GM18868 (cell line): ENCODE data around the gene EP300.
"Not testable (repeated sequence)": the region's sequence is repeated elsewhere in the genome, so short reads cannot be mapped to it uniquely, and the experiment has no call there.

Source experiments
- ATAC-seq: cut with Tn5 transposase; IDR thresholded peaks from one replicate; pipeline ENCODE4 v1.9.1; 2021; ENCODE audit warnings: mild to moderate bottlenecking, moderate library complexity; ENCODE audit not compliant: unreplicated experiment

Gene EP300

DNA sequence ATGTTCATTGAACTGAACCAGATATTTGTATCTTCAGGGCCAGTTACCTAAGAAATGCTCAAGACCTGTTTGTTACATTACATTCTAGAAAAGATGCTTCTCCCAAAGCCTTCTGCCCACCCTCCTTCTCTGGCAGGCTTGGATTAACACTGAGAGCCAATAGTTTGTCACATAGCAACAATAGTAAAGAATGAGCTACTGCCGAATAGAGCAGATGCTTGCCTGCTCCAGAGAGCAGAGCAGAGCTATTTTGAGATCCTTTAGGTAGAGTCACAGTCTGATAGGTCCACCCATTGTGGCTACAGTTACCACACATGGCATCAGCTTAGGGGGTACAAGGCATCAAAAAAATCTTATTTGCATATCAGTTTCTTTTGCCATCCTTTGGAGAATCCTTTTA is 13.5 kb upstream of the EP300 start:
- ATAC-seq, result no peak

DNA sequence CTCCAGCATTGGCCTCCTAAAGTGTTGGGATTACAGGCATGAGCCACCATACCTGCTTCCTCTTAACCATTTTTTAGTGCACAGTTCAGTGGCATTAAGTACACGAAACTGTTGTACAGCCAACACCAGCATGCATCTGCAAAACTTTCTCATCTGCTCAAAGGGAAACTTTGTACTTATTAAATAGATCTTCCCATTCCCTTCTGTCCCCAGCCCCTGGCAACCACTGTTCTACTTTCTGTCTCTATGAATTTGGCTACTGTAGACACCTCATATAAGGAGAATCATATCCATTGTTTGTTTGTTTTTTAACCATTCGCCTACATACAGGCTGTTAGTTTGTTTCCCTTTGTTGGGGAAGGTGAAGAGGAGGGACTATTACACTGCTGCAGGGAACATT is 6.5 kb upstream of the EP300 start:
- ATAC-seq, result no peak

DNA sequence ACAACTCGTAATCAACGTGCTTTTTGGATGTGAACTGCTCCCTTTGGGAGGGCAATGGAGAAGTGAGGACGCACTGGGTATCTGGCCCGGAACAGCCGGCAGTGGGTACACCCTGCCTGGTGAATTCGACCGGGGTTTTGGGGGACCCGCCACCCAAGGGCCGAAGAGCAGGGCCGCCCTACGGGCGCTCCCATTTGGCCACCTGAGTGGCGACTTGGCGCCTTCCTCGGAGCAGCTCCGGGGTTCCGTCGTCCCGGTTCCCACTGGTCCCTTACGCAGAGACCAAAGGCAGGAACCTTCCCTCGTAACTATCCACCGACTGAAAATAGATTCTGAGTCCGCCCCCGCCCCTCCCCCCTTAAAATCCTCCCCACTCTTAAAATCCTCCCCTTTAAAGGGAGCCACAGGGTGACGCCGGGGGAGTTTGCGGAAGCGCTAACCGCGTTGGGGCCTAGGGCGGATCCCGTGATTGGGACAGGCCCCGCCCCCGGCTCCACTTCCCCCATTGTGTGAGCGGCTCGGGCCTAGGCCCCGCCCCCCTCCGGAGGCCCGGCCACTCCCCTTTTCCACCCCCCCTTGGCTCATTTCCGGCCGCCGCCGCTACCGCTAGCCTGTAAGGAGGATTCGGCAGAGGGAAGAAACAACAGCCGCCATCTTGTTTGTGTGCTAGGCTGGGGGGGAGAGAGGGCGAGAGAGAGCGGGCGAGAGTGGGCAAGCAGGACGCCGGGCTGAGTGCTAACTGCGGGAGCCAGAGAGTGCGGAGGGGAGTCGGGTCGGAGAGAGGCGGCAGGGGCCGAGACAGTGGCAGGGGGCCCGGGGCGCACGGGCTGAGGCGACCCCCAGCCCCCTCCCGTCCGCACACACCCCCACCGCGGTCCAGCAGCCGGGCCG is 1.0 kb upstream of the EP300 start:
- ATAC-seq, result peak; percentile 79

DNA sequence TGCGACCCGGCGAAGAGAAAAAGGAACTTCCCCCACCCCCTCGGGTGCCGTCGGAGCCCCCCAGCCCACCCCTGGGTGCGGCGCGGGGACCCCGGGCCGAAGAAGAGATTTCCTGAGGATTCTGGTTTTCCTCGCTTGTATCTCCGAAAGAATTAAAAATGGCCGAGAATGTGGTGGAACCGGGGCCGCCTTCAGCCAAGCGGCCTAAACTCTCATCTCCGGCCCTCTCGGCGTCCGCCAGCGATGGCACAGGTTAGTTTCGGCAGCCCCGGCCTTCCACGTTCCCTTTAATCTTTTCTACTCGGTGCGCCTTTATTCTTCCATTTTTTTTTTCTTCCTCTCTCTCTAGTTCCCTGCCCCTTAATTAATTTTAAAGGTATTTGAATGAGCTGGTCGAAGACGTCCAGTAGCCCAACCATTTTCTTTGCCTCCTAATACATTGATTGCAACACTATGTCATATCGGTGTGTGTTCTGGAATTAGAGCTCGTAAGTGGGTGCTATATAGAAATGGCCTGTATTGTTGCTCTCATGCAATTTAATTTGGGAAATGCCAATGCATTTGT is 537 bp downstream of the EP300 start:
- ATAC-seq, result no peak

DNA sequence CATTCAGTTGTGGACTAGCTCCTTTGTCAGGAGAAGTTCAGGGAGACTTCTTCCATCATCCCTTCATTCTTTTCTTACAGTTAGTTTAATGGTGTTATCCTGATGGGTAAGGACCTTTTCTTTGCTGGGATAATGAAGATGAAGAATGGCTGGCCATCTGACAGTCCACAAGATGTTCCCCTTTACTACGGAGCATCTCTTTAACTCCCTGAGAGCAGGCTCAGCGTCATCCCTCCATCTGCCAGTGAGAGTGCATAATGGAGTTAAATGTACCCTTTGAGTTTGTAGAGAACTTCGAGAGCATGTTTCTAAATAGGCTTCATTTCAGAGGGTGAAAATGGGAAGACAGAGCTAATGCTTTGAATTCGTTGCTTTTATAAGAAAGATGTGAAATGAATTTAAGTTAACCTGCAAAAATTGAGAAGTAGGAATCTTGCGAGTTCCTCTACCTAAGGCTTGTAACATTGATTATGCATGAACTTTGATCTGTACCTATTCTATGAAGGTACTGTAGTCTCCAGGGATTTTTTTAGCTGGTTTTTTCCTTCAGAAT is 1.7 kb downstream of the EP300 start:
- ATAC-seq, result no peak

DNA sequence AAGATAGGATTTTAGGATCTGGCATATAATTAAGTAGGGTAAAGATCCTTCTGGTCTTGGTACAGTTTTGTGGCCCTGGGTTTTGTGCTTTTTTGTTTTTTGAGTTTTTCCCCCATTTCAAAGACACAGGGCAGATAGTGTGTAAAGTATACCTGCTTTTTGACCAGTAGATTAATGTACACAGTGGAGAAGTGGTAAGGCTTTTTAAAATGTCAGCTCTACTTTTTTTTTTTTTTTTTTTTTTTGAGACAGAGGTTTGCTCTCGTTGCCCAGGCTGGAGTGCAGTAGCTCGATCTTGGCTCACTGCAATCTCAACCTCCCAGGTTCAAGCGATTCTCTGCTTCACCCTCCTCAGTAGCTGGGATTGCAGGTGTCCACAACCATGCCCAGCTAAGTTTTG is 4.0 kb downstream of the EP300 start:
- ATAC-seq, result no peak

DNA sequence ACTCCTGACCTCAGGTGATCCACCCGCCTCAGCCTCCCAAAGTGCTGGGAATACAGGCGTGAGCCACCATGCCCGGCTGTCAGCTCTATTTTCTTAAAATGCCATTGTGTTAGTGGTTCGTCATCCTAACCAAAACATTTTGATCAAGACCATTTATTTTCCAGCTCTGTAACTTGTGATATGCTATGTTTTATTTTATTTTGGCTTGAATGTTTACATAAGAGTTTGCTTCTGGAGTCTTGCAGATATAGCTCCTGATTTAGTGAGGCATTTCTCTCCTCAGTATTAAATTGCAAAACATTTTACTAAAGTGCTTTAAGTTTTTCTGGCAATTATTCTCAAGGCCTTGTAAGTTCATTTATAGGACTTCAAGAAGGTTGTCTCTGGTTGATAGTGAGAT is 4.4 kb downstream of the EP300 start:
- no peak for ATAC-seq

DNA sequence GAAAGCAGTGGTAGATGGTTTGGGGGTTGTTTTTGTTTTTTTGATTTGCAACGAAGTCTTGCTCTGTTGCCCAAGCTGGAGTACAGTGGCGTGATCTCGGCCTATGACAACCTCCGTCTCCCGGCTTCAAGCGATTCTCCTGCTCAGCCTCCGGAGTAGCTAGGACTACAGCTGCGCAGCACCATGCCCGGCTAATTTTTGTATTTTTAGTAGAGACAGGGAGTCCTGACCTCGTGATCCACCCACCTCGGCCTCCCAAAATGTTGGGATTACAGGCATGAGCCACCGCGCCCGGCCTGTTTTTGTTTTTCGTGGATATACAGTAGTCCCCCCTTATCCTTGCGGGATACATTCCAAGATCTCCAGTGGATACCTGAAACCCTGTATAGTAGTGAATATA is 6.6 kb downstream of the EP300 start:
- no peak for ATAC-seq

DNA sequence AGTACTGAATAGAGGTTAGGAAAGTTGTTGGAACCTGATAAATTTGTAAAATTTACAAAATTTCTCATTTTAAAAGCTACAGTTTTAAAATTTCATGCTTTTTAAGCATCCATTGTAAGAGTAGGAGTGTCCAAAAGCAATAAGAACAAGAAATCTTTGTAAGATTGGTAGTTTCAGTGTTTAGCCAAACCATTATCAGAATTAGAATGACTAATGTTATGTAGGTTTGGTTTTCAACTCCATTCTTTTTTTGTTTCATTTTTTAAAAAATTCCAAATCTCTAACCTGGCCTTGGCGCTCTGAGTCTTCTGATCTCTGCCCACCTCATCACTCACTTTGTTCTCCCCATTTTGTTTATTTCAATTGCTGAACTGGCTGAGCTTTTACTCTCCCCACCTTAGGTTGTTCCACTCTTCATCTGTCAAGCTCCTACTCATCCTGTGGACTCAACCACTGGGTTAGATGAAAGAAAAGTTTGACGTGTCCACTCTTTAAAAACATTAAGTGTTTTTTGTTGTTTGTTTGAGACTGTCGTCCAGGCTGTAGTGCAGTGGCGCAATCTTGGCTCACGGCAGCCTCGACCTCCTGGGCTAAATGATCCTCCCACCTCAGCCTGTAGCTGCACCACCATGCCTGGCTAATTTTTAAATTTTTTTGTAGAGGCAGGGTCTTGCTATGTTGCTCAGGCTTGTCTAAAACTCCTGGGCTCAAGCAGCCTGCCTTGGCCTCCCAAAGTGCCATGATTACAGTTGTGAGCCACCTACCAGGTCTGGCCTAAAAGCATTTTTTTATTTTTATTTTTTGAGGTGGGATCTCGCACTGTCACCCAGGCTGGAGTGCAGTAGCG is 14.0 kb downstream of the EP300 start:
- no peak for ATAC-seq

DNA sequence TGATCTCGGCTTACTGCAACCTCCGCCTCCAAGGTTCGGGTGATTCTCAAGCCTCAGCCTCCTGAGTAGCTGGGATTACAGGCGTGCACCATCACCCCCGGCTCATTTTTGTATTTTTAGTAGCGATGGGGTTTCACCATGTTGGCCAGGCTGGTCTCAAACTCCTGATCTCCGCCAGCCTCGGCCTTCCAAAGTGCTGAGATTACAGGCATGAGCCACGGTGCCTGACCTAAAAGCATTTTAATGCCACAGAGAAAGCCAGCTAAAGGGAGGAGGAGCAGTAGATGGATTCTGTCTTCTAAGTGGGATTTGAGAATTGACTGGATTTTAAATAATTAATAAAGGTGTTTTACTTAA is 14.6 kb downstream of the EP300 start:
- ATAC-seq, result not testable (repeated sequence)

DNA sequence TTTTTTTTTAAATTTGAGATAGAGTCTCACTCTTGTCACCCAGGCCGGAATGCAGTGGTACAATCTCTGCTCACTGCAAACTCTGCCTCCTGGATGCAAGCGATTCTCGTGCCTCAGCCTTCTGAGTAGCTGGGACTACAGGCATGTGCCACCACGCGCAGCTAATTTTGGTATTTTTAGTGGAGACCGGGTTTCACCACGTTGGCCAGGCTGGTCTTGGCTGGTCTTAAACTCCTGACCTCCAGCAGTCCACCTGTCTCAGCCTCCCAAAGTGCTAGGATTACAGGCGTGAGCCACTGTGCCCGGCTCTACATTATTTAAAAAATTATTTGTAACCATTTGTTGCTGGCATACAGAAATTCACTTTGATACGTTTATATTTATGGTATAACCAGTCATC is 18.6 kb downstream of the EP300 start:
- no peak for ATAC-seq

DNA sequence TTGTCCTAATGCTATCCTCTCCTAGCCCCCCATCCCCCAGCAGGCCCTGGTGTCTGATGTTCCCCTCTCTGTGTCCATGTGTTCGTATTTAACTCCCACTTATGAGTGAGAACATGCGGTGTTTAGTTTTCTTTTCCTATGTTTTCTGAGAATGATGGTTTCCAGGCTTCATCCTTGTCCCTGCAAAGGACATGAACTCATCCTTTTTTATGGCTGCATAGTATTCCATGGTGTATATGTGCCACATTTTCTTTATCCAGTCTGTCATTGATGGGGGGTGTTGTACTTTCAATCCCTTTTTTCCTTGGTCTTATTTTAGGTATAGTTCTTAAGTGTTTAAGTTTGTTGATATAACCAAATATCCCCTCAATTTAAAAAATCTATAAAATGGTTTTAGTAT is 23.9 kb downstream of the EP300 start:
- no peak for ATAC-seq

DNA sequence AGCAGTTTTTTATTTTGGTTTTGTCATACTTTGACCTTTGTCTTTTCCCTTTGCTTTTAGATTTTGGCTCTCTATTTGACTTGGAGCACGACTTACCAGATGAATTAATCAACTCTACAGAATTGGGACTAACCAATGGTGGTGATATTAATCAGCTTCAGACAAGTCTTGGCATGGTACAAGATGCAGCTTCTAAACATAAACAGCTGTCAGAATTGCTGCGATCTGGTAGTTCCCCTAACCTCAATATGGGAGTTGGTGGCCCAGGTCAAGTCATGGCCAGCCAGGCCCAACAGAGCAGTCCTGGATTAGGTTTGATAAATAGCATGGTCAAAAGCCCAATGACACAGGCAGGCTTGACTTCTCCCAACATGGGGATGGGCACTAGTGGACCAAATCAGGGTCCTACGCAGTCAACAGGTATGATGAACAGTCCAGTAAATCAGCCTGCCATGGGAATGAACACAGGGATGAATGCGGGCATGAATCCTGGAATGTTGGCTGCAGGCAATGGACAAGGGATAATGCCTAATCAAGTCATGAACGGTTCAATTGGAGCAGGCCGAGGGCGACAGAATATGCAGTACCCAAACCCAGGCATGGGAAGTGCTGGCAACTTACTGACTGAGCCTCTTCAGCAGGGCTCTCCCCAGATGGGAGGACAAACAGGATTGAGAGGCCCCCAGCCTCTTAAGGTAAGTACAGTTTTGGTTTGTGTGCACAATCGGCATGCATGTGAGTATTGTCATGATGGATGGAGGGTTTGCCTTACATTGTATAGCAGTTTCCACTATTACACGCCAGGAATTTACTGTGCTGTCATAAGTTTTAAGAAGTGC is 25.0 kb downstream of the EP300 start:
- no peak for ATAC-seq

DNA sequence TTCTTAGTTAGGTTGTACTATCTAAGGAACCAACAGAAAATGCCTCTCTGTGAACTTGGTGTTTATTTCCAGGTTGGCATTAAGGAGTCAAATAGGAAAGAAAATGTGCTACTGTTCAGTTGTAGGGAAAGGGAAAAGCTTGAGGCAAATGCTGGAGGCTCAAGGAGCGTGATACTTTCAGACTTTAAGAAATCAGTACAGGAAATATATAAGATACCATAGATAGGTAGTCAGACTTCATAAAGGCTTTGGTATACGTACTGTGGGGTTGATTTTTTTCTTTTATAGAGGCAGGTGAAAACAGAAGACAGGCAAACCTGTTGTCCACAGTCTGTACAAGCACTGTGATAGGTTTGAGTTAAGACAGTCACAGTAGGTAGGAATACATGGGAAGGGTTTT is 30.8 kb downstream of the EP300 start:
- ATAC-seq, result no peak

DNA sequence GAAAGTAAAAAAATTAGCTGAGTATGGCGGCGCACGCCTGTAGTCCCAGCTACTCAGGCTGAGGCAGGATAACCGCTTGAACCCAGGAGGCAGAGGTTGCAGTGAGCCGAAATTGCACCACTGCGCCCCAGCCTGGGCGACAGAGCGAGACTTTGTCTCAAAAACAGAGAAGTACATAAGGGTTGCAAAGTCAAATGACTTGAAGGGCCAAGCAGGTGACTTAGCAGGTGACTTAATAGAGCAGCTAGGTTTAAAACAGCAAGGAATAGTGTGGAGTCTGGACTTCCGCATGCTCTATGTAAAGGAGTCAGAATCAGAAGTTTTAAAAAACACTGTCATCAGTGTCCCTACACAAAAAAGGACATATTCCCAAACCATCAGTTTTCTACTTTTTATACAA is 31.7 kb downstream of the EP300 start:
- ATAC-seq, result no peak

DNA sequence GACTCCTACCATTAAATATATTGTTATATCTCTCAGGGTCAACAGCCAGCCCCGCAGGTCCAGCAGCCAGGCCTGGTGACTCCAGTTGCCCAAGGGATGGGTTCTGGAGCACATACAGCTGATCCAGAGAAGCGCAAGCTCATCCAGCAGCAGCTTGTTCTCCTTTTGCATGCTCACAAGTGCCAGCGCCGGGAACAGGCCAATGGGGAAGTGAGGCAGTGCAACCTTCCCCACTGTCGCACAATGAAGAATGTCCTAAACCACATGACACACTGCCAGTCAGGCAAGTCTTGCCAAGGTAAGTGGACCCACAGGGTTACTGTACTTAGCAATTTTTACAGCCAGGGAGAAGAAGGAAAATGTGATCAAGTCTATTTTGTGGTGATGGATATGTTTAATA is 35.1 kb downstream of the EP300 start:
- ATAC-seq, result no peak

DNA sequence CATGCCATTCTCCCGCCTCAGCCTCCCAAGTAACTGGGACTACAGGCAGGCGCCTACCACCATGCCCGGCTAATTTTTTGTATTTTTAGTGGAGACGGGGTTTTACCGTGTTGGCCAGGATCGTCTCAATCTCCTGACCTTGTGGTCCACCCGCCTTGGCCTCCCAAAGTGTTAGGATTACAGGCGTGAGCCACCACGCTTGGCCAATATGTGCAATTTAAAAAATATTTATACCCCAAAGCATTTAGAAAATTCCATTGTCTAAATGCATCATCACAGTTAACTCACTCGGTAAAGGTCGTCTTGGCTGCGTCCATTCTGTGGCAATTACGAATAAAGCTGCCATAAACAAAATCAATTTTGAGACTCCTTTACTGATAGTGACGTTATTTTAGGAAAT is 36.2 kb downstream of the EP300 start:
- no peak for ATAC-seq

DNA sequence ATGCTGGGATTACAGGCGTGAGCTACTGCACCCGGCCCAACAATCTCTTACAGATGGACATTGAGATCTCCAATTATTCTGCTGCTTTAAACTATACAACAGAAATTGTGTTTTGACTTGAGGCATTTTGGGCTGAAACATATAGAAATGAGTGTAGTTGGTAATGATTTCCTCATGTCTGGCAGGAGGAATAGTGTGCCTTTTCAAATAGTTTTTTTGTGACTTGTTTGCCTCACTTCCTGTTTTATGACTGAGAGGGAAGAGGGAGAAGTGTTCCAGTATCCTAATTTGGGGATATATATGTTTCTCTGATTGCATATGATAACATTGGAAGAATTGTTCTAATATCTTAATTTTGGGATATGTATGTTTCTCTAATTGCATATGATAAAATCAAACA is 40.2 kb downstream of the EP300 start:
- ATAC-seq, result no peak

DNA sequence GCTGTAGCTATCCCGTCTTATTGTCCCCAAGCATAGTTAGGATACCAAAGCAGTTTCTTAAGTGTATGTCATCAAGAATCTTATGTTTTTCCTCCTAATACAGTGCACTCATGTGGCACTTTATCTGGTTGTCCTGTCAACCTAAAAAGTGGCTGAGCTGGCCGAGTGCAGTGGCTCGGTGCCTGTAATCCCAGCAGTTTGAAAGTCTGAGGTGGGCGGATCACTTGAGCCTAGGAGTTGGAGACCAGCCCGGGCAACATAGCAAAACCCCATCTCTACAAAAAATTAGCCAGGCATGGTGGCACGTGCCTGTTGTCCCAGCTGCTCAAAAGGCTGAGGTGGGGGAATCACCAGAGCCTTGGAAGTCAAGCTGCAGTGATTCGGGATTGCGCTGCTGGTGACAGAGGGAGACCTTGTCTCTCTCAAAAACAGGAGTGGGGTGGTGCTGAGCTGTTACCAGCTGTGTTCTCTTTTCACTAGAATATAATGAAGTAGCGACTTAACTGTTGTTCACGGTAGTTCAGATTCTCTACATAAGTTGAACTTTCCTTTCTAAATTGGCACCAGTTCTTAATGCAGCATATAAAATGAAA is 48.1 kb downstream of the EP300 start:
- no peak for ATAC-seq

DNA sequence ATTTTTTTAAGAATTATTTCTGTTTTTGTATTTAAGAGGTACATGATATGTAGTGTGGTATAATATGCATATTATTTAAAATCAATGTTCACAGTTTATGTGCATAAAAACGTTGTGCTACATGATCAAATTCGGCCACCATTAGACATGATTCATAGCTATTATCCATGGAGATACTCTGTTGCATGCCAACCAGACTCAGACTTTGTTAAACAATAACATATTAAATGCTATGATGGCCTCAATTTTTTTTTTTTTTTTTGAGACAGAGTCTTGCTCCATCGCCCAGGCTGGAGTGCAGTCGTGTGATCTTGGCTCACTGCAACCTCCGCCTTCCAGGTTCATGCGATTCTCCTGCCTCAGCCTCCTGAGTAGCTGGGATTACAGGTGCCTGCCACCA is 53.5 kb downstream of the EP300 start:
- ATAC-seq, result not testable (repeated sequence)
